GM21447 (cell line): Measurements from ENCODE around the gene CPE.
A peak's percentile ranks its signal among the peaks of the same experiment; 100 is the strongest.

Experiments
- ATAC-seq: cut with Tn5 transposase; IDR thresholded peaks from one replicate; pipeline ENCODE4 v1.9.1; 2021; ENCODE audit not compliant: unreplicated experiment

The CPE gene

DNA sequence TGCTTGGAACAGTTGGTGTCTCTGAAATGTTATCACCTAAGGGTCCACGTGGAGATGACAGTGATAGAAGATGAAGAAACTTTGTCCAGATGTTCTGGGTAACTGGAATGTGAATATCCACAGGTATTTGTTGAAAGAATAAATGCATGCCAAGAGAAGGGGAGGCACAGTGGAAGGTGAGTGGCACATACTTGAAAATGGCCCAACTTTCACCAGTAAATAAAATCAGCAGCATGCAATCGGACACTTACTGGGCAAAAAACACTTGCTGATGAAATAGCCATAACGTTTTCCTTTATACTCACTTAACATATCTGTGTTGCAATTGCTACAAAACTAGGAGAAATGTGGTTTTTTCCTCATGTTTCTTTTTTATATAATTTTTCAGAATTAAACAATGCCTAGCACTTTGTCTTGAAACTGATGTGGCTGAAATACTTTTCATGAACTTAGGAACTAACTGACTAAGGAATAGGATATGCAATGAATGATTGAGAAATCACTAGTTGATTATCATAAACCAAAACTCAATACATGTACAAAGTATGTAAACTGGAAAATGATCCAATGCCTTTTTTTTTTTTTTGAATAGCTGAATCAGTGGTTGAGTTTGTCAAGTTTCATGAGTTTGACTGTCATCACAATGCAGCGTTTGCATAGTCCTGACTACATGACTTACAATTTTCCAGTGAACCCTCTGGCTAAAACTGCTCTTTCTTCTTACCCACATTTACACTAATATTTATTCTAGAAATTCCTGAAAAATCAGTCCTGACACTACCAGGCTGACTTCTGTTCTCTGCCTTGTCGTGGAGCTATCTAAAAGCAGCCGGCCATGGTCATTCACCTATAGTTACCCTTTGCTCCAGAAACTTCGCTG is 127.4 kb downstream of the CPE start:
- ATAC-seq: no peak

DNA sequence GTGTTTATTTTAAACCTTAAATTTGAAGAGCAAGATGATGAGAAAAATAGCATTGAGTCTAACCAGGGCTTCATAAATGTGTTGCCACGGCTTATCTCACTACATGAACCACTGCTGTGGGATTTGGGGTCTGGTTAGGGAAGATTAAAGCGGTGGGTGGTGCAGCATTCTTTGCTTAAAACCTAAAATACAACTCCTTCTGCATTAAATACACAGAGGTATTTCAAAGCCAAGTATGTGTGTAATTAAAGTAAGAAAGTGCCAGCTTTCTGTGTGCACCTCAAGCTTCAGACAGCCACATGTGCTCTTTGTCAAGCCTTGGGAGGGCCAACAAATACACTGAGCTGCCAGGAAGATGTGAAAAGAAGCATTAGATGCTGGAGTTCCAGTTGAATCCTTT is 128.0 kb downstream of the CPE start:
- ATAC-seq: no peak

DNA sequence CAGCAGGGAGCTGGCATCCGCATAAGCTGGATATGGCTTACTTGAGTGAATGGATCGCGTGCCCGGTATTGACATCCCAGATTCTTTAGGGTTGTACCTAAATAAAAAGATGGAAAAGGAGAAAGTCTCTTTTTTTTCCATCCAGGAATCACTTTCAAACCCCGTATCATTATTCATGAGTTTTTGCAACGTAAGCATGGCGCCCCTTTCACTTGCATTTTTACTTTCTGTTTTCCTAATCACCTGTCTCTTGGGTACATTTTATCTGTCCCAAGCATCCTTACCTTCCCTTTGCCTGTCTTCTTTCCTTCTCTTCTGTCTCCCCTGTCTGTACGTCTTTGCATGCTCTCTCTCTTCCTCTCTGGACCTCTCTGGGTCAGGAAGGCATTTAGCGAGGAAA is 128.6 kb downstream of the CPE start:
- no peak for ATAC-seq

DNA sequence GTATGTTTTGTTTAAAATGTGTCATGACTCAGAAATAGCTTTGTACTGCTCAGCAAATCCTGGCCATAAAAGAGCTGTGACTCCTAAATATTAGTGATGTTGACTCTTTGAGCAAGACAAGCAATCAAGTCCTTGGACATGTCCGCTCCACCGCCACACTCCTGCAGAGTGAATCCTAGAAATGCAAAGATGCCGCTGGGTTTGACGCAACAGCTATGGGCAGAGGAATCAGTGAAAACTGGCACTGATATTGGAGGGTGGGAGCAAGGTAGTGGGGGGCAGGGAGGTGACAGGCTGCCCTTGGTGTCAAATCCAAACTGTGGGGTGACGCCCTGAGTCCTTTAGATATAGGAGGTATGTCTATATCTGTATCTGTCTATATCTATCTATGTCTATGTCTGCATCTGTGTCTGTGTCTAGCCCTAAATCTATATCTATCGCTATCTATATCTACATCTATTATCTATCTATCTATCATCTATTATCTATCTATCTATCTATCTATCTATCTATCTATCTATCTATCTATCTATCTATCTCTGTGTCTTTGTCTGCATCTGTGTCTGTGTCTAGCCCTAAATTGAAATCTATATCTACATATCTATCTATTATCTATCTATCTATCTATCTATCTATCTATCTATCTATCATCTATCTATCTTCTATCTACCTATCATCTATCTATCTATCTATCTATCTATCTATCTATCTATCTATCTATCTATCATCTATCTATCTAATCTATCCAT is 129.7 kb downstream of the CPE start:
- no peak for ATAC-seq

GRCh38 chr4:165512424-165512823 is 133.6 kb downstream of the CPE start:
- ATAC-seq: no peak

DNA sequence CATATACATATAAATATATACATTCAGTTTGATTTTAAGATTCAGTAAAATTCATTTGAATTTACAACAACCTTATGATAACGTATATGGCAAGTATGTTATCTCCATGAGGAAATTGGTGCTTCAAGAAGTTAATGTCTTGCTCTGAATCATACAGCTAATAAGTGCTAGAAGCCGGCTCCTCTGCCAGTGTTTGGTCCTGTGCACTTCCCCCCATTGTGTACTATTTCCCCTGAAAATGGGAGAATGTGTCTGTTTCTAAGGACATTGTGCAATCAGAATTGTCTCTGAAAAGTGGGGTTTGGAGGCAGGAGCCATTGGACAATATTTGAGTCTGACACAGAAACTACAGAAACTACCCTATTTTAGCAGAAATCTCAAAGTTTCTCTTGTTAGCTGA is 135.9 kb downstream of the CPE start:
- ATAC-seq: no peak

DNA sequence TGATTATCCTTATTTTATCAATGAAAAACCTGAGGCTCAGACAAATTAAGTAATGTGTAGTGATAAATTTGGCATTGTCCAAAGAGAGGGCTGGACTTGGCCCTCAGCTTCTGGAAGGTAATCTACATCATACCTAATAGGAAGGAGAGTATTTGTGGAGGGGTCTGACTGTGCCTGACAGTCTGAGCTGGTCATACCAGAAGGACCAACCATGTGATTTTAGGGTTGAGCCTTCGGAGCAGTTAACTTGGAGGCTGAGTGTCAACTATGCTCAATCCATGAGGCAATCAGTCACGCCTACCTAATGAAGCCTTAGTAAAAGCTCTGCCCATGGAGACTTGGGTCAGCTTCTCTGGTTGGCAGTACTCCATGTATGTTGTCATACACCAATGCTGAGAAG is 136.4 kb downstream of the CPE start:
- no peak for ATAC-seq

- ATAC-seq: no peak
Measured at GRCh38 chr4:165516281-165516833, 137.5 kb downstream of the CPE start.

- no peak for ATAC-seq
Measured at GRCh38 chr4:165517216-165517615, 138.4 kb downstream of the CPE start.

- ATAC-seq: no peak
Measured at GRCh38 chr4:165518024-165518616, 139.3 kb downstream of the CPE start.

DNA sequence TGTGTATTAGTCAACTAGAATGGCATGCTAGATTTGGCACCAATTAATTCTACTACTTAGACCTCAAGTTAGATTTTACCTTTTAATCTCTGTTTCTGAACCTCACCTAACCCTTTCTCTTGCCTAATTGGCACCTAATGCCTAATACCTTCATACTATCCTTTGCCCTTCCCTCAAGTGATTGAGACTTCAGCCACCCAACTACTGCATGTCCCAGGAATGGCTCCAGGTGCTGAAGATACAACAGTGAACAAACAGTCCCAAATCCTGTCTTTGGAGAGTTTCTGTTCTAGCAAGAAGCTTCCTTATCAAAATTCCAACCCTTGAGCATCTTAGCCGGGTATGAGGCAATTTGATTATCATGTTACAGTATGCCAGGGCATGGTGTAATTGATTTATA is 139.9 kb downstream of the CPE start:
- ATAC-seq: no peak

GRCh38 chr4:165519591-165519990 is 140.8 kb downstream of the CPE start:
- ATAC-seq: no peak

GRCh38 chr4:165520086-165520485 is 141.3 kb downstream of the CPE start:
- no peak for ATAC-seq

DNA sequence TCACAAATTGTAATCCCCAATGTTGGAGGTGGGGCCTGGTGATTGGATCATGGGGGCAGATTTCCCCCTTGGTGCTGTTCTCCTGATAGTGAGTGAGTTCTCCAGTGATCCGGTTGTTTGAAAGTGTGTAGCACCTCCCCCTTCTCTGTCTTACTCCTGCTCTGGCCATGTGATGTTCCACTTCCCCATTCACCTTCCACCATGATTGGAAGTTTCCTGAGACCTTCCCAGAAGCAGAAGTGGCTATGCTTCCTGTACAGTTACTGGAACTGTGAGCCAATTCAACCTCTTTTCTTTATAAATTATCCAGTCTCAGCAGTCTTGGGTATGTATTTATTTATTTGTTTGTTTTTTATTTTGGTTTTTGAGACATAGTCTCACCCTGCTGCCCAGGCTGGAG is 143.2 kb downstream of the CPE start:
- ATAC-seq: no peak

- no peak for ATAC-seq
Measured at GRCh38 chr4:165524532-165525190, 145.9 kb downstream of the CPE start.

- no peak for ATAC-seq
Measured at GRCh38 chr4:165532976-165533375, 154.2 kb downstream of the CPE start.

DNA sequence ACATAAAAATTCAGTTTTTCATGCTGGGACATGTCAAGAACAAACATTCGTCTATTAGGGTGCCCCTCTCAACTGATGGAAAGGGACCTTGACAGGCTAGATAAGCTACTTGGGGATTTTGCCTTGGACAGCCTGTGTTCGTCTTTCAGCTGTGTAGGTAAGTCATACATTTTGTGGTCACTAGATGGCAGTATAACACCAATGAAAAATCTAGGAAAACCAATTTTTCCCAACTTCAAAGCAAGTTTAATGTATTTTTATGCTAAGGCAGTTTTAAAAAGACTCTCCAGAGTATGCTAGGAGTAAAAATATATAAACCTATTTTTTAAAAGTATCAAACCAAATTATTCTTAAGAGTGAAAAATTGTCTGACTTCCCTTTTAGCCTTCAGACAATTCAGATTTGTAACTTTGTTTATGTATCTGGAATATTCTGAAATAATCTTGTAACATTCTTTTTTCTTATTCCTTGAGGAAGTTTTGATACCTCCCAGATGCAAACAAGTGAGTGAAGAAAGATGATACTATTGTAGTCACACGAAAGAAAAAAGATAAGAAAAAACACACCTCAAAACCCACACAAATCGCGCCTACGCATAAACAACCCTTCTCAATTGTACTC is 158.3 kb downstream of the CPE start:
- peak; percentile 61 for ATAC-seq

GRCh38 chr4:165539801-165540200 is 161.0 kb downstream of the CPE start:
- no peak for ATAC-seq

DNA sequence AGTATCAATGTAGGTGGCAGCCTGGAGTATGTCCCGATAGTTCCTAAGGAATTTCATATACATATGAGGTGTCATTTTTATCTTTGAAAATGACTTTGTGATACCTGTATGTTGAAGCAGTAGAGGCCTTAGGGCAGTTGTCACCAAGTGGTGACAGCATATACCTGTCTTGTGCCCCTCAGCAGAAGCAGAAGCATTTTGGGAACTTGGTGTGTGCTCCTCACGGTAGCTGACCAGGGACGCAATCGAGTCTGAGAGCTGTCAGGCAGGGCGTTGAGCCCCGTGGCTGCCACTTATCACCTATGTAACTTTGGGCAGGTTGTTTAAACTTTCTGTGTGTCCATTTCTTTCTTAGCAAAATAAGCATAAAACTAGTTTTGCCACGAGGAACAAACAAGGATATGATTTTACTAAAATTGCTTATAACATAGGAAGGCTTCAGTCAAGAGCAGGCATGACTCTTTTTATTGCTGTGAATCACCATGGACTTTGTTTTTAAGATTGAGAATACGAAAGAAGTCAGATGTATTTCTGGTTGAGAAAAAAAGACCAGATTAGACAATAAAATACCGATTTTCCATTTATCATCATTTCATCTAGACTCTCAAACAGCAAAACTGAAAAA is 161.5 kb downstream of the CPE start:
- ATAC-seq: no peak

GRCh38 chr4:165541851-165542459 is 163.1 kb downstream of the CPE start:
- no peak for ATAC-seq
